PC-3 (cell line): ENCODE measurements around the gene AP3S1.

Source experiments
- CTCF ChIP-seq: fragments of 300-600 bp; sonication (generic); conservative IDR thresholded peaks from 2 replicates; pipeline ENCODE4 v1.5.1; 2017; ENCODE audit warnings: antibody characterized with exemption, low read depth, mild to moderate bottlenecking, low read length
- EZH2 ChIP-seq: fragments of 300-600 bp; sonication (generic); IDR thresholded peaks from one replicate; pipeline ENCODE4 v1.6.1; 2017; ENCODE audit warnings: antibody characterized with exemption, mild to moderate bottlenecking, low read length; ENCODE audit not compliant: unreplicated experiment
- EZH2phosphoT487 ChIP-seq: fragments of 300-600 bp; sonication (generic); IDR thresholded peaks from 2 replicates; pipeline ENCODE4 v1.6.1; 2018; ENCODE audit warnings: mild to moderate bottlenecking, antibody characterized with exemption, low read length, borderline replicate concordance

GRCh38 chr5:115829913-115830312 is 11.8 kb upstream of the AP3S1 start:
- no peak for TF ChIP-seq CTCF
- no peak for TF ChIP-seq EZH2phosphoT487
- no peak for TF ChIP-seq EZH2
